Right lobe of liver (tissue), 4 donors: ENCODE measurements around the gene KRT24.

Source experiments
- POLR2A ChIP-seq: fragments of 450-650 bp; IDR thresholded peaks from one replicate; pipeline ENCODE4 v1.6.1; 2017; ENCODE audit warnings: antibody characterized with exemption, mild to moderate bottlenecking
- TF ChIP-seq, protein P1 (sequence below), 4 donors: fragments of 200-600 bp in 3 of 4; fragments of 450-650 bp in 1 of 4; IDR thresholded peaks; one replicate each; pipeline versions ENCODE4 v1.5.1 to v1.8.0; 2016 to 2022; ENCODE audit warnings: antibody characterized with exemption in 4 of 4, mild to moderate bottlenecking in 2 of 4
- donor health status: DM: no; HTN: no; CAD: no.
- donor health status: DM: no; HTN: no; CAD: no.
- donor health status: DM: no; HTN: yes; CAD: no.

DNA sequence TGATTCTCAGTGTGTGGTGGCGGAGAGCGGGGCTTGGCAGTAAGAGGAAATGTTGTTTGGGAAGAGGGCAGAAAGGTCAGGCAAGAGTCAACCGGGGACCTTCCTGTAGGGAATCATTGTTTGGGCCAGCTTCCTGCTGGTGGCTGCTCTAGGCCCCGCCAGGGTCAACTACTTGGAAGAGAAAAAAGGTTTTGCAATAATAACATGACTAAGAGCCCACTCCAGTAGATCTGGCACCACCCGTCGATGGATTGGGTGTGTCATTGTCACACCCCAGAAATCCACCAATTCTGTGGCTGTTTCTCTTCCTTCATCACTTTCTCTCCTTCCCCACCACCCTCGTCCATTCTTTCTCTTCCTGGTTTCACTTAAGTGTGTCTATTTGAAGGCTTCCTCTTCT, 4.2 kb upstream of the KRT24 start:
- TF ChIP-seq, protein P1, sequence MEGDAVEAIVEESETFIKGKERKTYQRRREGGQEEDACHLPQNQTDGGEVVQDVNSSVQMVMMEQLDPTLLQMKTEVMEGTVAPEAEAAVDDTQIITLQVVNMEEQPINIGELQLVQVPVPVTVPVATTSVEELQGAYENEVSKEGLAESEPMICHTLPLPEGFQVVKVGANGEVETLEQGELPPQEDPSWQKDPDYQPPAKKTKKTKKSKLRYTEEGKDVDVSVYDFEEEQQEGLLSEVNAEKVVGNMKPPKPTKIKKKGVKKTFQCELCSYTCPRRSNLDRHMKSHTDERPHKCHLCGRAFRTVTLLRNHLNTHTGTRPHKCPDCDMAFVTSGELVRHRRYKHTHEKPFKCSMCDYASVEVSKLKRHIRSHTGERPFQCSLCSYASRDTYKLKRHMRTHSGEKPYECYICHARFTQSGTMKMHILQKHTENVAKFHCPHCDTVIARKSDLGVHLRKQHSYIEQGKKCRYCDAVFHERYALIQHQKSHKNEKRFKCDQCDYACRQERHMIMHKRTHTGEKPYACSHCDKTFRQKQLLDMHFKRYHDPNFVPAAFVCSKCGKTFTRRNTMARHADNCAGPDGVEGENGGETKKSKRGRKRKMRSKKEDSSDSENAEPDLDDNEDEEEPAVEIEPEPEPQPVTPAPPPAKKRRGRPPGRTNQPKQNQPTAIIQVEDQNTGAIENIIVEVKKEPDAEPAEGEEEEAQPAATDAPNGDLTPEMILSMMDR (IDR thresholded peaks at IDR 0.05): no peak
- no peak for TF ChIP-seq POLR2A
